Measurements from ENCODE around the gene KAZN. TPM values are rescaled to one million over a fixed set of nuclear protein-coding genes. Genes with fewer than 3 reads are reported as not detected.

The KAZN gene
- polyA plus RNA-seq, 1 donor (not counting 4 experiments of a cell fraction or from before 2014, with no cell fraction given): 5.9 TPM

- H3K36me3 ChIP-seq (ENCODE audit: control insufficient read depth in 2 of 2, extremely low read depth in 1 of 2, insufficient read depth in 2 of 2, low read length in 2 of 2): peaks cover 25% of the 10 kb centered on the region in 2 experiments
Measured at GRCh38 chr1:14964711-14965055, 366.2 kb downstream of the KAZN start.

GRCh38 chr1:14968251-14968851 lies 369.9 kb downstream of the KAZN start:
- Histone ChIP-seq H3K4me2 (ENCODE audit: control insufficient read depth, extremely low read depth, insufficient read depth, low read depth, low read length) (peak overlapping the region; percentile 1), H3K27me3 (ENCODE audit: control insufficient read depth, extremely low read depth, insufficient read depth, low read length) (no peaks in the 10 kb centered on the region), H3K27ac (ENCODE audit: control insufficient read depth, insufficient read depth, low read length) (peak overlapping the region; percentile 29), H3K9me1 (ENCODE audit: control insufficient read depth, extremely low read depth, insufficient read depth, low read length) (no peaks in the 10 kb centered on the region), H3K9me3 (ENCODE audit: control insufficient read depth, low read depth, low read length) (no peaks in the 10 kb centered on the region), H3K4me1 (ENCODE audit: control insufficient read depth, extremely low read depth, insufficient read depth, low read length) (peaks cover 9% of the 10 kb centered on the region), H3K9ac (ENCODE audit: control insufficient read depth, extremely low read depth, insufficient read depth, low read length) (no peak overlapping the region), H2AFZ (ENCODE audit: control insufficient read depth, low read length) (no peak overlapping the region), H3K36me3 (ENCODE audit: control insufficient read depth in 2 of 2, extremely low read depth in 1 of 2, insufficient read depth in 2 of 2, low read length in 2 of 2) (peaks cover under 1 to 17% of the 10 kb centered on the region in 2 experiments), H3K4me3 (ENCODE audit: control insufficient read depth in 2 of 3, extremely low read depth in 1 of 3, insufficient read depth in 2 of 3, low read depth in 1 of 3, low read length in 3 of 3) (no peak overlapping the region), H4K20me1 (ENCODE audit: control insufficient read depth, extremely low read depth, insufficient read depth, low read length) (no peaks in the 10 kb centered on the region), H3K79me2 (ENCODE audit: control insufficient read depth, insufficient read depth, low read length) (peaks cover 32% of the 10 kb centered on the region)
- peak; percentile 89 for FAIRE-seq
- DNase-seq (ENCODE audit: low read depth, low spot score): no peak
- no peak for TF ChIP-seq EZH2 (IDR thresholded peaks at IDR 0.05; ENCODE audit: low read length)
- TF ChIP-seq CTCF (optimal IDR thresholded peaks at IDR 0.05 in 1 of 3, IDR thresholded peaks at IDR 0.05 in 1 of 3, conservative IDR thresholded peaks at IDR 0.05 in 1 of 3; ENCODE audit: extremely low read depth in 1 of 3, insufficient read depth in 2 of 3, low read length in 3 of 3): no peak
- dilution Hi-C loops (cut with MboI; ENCODE audit: extremely low pct_ligation_motif_present, low sequenced_read_pairs): no loop called here

More at GRCh38 chr1:14964711-14965055, 366.2 kb downstream of the KAZN start:
- H4K20me1 ChIP-seq (ENCODE audit: control insufficient read depth, extremely low read depth, insufficient read depth, low read length): no peaks in the 10 kb centered on the region
- H2AFZ ChIP-seq (ENCODE audit: control insufficient read depth, low read length): no peak overlapping the region
- peaks cover 16% of the 10 kb centered on the region for H3K79me2 ChIP-seq (ENCODE audit: control insufficient read depth, insufficient read depth, low read length)
- H3K9me3 ChIP-seq (ENCODE audit: control insufficient read depth, low read depth, low read length): no peaks in the 10 kb centered on the region
- DNase-seq (ENCODE audit: low read depth, low spot score): no peak
- TF ChIP-seq CTCF (optimal IDR thresholded peaks at IDR 0.05 in 1 of 3, IDR thresholded peaks at IDR 0.05 in 1 of 3, conservative IDR thresholded peaks at IDR 0.05 in 1 of 3; ENCODE audit: extremely low read depth in 1 of 3, insufficient read depth in 2 of 3, low read length in 3 of 3) (no peak), EZH2 (IDR thresholded peaks at IDR 0.05; ENCODE audit: low read length) (no peak)
- dilution Hi-C loops (cut with MboI; ENCODE audit: extremely low pct_ligation_motif_present, low sequenced_read_pairs): no loop called here
- no peak overlapping the region for H3K27ac ChIP-seq (ENCODE audit: control insufficient read depth, insufficient read depth, low read length)
- peaks cover 5% of the 10 kb centered on the region for H3K4me1 ChIP-seq (ENCODE audit: control insufficient read depth, extremely low read depth, insufficient read depth, low read length)
- H3K4me3 ChIP-seq (ENCODE audit: control insufficient read depth in 2 of 3, extremely low read depth in 1 of 3, insufficient read depth in 2 of 3, low read depth in 1 of 3, low read length in 3 of 3): no peak overlapping the region
- no peaks in the 10 kb centered on the region for H3K9me1 ChIP-seq (ENCODE audit: control insufficient read depth, extremely low read depth, insufficient read depth, low read length)
- no peaks in the 10 kb centered on the region for H3K27me3 ChIP-seq (ENCODE audit: control insufficient read depth, extremely low read depth, insufficient read depth, low read length)
- no peak overlapping the region for H3K4me2 ChIP-seq (ENCODE audit: control insufficient read depth, extremely low read depth, insufficient read depth, low read depth, low read length)
- no peak for FAIRE-seq
- H3K9ac ChIP-seq (ENCODE audit: control insufficient read depth, extremely low read depth, insufficient read depth, low read length): no peak overlapping the region
